ENCODE results near the gene IER3.
"Not testable (repeated sequence)": the region's sequence is repeated elsewhere in the genome, so short reads cannot be mapped to it uniquely, and the experiment has no call there.

The IER3 gene

GRCh38 chr6:30722280-30723112 is 21.9 kb downstream of the IER3 start:
- ATAC-seq, result no peak

DNA sequence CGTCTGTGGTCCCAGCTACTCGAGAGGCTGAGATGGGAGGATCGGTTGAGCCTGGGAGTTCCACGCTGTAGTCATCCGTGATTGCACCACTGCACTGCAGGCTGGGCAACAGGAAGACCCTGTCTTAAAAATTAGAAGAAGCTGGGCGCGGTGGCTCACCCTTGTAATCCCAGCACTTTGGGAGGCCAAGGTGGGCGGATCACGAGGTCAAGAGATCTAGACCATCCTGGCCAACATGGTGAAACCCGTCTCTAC is 22.4 kb downstream of the IER3 start:
- not testable (repeated sequence) for ATAC-seq

GRCh38 chr6:30721198-30722024 is 22.9 kb downstream of the IER3 start:
- peak; percentile 9 to 15 for ATAC-seq

DNA sequence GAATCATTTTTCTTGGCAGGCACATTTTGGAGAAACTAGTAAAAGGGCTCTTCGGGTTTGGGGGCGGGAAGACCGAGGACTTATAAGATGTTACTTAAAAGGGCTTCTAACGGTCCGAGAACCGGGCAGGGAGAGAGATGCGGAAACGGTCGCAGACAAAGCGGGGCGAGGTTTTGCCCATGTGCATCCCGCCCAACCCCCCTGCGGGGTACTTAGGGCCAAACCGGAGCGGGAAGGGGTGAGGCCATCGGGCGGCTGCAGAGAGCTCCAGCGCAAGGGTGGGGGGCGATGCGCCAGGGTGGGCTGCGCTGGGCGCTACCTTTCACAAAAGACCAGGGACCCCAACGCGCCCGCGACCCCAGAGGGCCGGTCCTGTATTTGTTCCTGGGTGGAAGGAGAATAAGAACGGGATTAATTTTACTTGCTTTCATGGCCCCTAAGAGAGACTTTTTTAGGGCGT is 23.6 kb downstream of the IER3 start:
- no peak for ATAC-seq

DNA sequence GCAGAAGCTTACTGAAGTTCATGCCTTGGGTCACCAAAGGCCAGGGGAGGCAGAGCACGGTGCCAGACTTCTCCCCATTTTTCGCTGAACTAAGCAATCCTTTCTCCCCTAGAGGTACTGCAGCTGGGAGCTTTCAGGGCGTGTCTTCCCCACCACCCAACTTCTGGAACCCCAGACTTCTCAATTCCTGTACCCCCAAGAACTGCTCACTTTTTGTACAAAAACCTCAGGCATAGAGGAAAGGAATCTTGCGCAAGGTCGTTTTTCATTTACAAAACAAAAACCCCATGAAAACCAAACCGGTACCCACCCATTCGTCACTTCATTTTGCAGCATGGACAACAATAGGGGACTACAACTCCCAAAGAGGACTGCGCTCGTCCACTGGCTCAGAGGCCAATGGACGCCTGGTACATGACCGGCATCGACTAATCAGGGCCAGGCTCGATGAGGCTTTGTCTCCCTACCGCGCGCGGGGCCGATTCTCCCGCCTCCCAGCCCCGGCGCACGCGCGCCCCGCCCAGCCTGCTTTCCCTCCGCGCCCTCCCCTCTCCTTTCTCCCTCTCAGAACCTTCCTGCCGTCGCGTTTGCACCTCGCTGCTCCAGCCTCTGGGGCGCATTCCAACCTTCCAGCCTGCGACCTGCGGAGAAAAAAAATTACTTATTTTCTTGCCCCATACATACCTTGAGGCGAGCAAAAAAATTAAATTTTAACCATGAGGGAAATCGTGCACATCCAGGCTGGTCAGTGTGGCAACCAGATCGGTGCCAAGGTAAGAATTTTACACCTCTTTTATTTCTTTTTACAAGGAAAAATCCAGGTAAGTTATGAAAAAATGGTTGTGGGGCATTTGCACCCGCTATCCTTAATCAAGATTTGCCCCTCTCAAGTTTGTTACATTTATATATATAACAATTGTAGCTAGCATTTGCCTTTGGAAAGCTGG is 24.3 kb downstream of the IER3 start, which contains the start of gene TUBB:
Gene TUBB (plus strand): TSS at position 562 of the 947 bp plus-strand sequence. CDS start 155 bp downstream, at position 717.
- ATAC-seq, result peak; percentile 66 to 69

DNA sequence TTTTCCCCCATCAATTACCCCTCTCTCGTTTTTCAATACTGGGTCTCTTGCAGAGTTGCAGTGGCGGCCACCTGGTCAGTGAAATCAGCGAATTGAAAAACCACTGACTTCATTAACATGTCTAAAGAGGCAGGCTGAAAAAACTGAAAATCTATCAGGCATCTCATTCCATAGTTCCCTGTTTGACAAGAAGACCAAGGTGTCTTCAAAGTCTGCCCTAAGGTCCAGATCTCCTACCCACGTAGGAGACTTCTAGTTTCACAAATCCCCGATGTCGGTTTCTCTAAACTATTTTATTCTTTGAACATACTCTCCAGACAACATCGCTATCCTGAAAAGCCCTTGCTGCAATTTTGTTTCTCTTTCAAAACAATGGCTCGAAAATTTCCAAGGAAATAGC is 25.0 kb downstream of the IER3 start:
- no peak for ATAC-seq

DNA sequence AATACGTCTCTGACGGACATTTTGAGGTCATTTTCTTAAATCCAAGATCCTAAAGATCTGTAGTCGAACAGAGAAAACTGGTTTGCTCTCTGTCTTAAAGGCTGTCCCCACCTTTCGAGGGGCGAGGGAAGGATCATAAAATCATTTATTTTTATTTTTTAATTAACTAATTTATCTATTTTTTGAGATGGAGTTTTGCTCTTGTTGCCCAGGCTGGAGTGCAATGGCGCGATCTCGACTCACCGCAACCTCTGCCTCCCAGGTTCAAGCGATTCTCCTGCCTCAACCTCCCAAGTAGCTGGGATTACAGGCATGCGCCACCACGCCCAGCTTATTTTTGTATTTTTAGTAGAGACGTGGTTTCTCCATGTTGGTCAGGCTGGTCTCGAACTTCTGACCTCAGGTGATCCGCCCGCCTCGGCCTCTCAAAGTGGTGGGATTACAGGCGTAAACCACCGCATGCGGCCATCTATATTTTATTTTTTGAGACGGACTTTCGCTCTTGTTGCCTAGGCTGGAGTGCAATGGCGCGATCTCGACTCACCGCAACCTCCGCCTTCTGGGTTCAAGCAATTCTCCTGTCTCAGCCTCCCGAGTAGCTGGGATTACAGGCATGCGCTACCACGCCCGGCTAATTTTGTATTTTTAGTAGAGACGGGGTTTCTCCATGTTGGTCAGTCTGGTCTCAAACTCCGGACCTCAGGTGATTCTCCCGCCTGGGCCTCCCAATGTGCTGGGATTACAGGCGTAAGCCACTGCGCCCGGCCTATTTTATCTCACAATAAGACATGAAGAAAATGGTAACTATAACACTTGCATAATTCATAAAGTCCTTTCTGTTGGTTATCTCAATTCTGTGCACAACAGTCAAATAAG is 26.3 kb downstream of the IER3 start:
- not testable (repeated sequence) for ATAC-seq

DNA sequence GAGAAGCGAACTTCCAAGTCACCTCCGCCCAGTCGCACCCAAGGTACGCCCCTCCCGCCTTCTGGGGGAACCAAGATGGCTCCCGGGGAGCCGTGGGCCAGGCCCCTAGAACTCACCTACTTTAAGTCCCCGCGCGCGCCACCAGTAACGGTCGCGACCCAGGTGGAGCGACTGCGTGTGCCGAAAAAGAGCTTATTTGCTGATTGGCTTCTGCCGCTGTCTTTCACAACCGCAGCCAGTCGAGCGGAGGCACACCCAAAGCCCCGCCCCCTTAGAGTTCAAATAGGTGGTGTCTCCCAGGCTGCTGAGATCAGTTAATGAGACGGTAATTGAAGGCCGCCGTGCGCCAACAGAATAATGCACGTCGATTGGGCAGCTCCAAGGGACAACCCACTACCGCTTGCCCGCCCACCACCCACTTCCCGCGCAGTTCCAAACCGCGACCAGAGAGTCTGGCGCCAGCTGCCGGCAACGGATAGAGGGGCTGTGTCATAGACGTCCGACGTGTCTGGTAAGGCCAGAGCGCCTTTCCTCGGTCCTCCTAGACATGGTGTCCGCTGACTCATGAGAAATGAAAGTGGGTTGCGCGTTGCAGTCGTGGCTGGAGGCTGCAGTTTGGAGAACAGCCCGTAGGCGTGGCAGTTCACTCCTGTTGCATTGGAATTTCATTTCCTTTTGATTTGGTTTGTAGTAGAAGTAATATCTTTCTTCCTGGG is 27.1 kb downstream of the IER3 start, which contains the start of gene MDC1:
Gene MDC1 (minus strand): TSS at position 153 of the 716 bp plus-strand sequence. CDS start 2,106 bp downstream, outside the sequence.
- peak; percentile 78 to 83 for ATAC-seq

GRCh38 chr6:30716879-30717128 is 27.5 kb downstream of the IER3 start:
- ATAC-seq, result no peak

GRCh38 chr6:30714263-30714662 is 30.1 kb downstream of the IER3 start:
- ATAC-seq, result no peak

GRCh38 chr6:30712441-30712945 is 31.9 kb downstream of the IER3 start:
- ATAC-seq, result no peak

GRCh38 chr6:30711758-30712380 is 32.5 kb downstream of the IER3 start:
- ATAC-seq, result no peak

- no peak for ATAC-seq
Observed at GRCh38 chr6:30709101-30709868, 35.1 kb downstream of the IER3 start.

DNA sequence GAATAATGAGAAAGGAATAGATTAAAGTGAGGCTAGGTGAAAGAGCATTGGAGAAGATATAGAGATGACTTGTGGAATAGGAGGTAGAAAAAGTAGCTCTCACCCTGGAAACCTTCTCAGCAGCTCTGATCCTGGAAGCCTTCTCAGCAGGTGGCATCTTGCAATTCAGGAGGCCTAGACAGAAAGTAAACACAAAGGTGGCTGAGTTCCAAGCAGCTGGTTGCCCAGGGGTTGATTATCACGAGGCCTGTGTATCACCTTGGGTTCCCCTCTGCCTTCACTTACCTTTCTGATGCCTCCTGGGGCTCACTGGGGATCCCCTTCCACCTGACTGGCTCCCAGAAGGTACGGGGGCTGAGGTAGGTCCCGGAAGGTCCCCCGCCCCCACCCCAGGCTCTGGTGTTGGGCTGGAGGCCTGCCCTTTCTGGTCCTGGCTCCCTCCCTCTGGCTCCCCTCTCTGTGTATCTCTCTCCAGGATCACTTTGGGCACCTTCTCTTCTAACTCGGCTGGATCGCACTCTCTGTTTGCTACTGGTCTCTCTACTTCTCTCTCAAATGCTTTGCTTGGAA is 37.0 kb downstream of the IER3 start:
- no peak for ATAC-seq

GRCh38 chr6:30705620-30706019 is 38.7 kb downstream of the IER3 start:
- no peak for ATAC-seq

GRCh38 chr6:30703821-30704220 is 40.5 kb downstream of the IER3 start:
- ATAC-seq, result no peak

DNA sequence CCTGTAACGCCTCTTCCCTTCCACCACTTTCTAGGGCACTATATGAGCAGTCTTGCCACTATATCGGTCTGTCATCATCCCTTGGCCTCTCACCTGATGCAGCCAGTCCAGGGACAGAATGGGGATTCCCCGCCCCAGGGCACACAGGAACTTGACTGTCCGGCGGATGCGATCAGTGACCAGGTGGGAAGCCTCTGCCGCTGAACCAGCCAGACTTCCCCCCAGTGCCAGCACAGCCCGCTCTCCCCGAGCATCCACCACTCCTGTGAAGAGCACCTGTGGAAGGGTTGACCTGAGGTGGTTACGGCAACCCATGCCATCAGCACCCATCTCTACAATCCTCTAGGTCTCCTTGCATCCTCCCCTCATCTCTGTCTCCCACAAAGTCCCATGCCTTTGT is 41.3 kb downstream of the IER3 start:
- ATAC-seq, result no peak

GRCh38 chr6:30700340-30700739 is 44.0 kb downstream of the IER3 start:
- no peak for ATAC-seq

- ATAC-seq, result no peak
Observed at GRCh38 chr6:30696432-30696831, 47.9 kb downstream of the IER3 start.

Measured in activated CD4-positive, CD25-positive, alpha-beta regulatory T cell treated with anti-CD3 and anti-CD28 coated beads, Interleukin-2, amount 50 U/mL, for 24 hours (primary cell).